Nephron (organoid): Measurements from ENCODE around the gene LY9.

Experiments
- H3K27ac Mint-ChIP-seq, 3 experiments: 2 replicates each; pipeline ENCODE4 v1.8.0; 2020; ENCODE audit warnings: mixed read lengths in 3 of 3, mild to moderate bottlenecking in 2 of 3, moderate library complexity in 1 of 3
- H3K27me3 Mint-ChIP-seq: 2 replicates; pipeline ENCODE4 v1.8.0; 2021; ENCODE audit warnings: low read depth, mild to moderate bottlenecking, moderate library complexity, mixed read lengths
- H3K36me3 Mint-ChIP-seq: 2 replicates; pipeline ENCODE4 v1.8.0; 2020; ENCODE audit warnings: low read depth, mixed read lengths
- H3K4me1 Mint-ChIP-seq: 2 replicates; pipeline ENCODE4 v1.8.0; 2020; ENCODE audit warnings: mixed read lengths
- H3K4me3 Mint-ChIP-seq, 3 experiments: 2 replicates each; pipeline ENCODE4 v1.8.0; 2020; ENCODE audit warnings: mild to moderate bottlenecking in 3 of 3, mixed read lengths in 3 of 3, moderate library complexity in 2 of 3
- H3K9me3 Mint-ChIP-seq: 2 replicates; pipeline ENCODE4 v1.8.0; 2020; ENCODE audit warnings: mixed read lengths
- CTCF ChIP-seq, 3 experiments: fragments of 200-600 bp; sonication (generic); IDR thresholded peaks; one replicate each; pipeline ENCODE4 v1.5.0; 2021; ENCODE audit warnings: antibody characterized with exemption in 3 of 3; ENCODE audit not compliant: unreplicated experiment in 3 of 3

Gene LY9

DNA sequence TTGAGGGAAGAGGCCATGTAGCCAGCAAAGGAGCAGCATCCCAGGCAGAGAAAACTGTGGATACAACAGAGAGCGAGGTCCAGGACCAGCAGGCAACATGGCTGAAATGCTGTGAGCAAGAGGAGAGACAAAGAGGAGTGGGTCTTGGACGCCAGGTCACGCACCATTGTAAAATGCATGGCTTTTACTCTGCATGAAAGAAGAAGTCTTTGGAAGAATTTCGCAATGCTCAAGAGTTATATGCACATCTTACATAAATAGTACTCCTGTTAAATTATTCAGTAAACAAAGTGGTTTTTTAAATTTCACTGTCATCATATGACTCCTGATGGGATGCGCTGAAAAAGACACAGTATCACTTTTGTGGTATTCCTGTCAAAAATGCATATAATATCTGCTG, 63.2 kb downstream of the LY9 start:
- no peak overlapping the region for H3K4me3 Mint-ChIP-seq
- H3K9me3 Mint-ChIP-seq: no peaks in the 10 kb centered on the region
- TF ChIP-seq CTCF (IDR thresholded peaks at IDR 0.05; ENCODE audit: unreplicated experiment in 3 of 3): no peak
- no peaks in the 10 kb centered on the region for H3K4me1 Mint-ChIP-seq
- H3K27me3 Mint-ChIP-seq: peaks cover 8% of the 10 kb centered on the region
- H3K27ac Mint-ChIP-seq: no peak overlapping the region
- H3K36me3 Mint-ChIP-seq: no peaks in the 10 kb centered on the region

DNA sequence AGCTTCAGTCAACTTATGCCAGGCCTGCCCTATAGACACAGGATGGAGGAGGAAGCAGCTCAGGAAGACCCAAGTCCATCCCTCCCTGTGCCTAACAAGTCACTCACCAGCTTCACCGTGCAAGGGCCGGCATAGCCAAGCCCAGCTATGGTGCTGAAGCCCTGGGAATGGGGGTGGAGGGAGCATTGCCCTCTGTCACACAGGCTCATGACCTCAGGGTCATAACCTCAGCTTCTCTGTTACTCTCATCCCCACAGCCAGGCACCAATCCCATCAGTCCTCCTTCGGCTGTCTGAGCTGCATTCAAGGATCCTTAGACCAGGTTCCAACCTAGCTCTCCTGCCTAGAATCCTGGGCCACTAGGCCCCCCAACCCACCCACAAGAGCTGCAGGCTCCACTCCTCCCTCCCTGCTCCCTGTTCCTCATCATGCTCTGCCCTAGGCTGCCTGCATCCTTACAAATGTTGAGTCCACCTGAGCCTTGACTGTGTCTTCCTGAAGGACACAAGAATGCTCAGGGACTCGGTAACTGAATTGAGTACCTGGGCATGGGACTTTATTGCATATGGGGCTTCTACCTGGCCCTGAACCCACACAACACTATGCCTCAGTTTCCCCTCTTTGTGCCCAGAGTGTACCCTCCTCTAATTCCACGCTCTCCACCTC, 65.0 kb downstream of the LY9 start:
- H3K4me1 Mint-ChIP-seq: no peaks in the 10 kb centered on the region
- H3K4me3 Mint-ChIP-seq: no peak overlapping the region
- no peak for TF ChIP-seq CTCF (IDR thresholded peaks at IDR 0.05; ENCODE audit: unreplicated experiment in 3 of 3)
- H3K36me3 Mint-ChIP-seq: no peaks in the 10 kb centered on the region
- no peak overlapping the region for H3K27ac Mint-ChIP-seq
- H3K27me3 Mint-ChIP-seq: peaks cover 8% of the 10 kb centered on the region
- H3K9me3 Mint-ChIP-seq: no peaks in the 10 kb centered on the region

DNA sequence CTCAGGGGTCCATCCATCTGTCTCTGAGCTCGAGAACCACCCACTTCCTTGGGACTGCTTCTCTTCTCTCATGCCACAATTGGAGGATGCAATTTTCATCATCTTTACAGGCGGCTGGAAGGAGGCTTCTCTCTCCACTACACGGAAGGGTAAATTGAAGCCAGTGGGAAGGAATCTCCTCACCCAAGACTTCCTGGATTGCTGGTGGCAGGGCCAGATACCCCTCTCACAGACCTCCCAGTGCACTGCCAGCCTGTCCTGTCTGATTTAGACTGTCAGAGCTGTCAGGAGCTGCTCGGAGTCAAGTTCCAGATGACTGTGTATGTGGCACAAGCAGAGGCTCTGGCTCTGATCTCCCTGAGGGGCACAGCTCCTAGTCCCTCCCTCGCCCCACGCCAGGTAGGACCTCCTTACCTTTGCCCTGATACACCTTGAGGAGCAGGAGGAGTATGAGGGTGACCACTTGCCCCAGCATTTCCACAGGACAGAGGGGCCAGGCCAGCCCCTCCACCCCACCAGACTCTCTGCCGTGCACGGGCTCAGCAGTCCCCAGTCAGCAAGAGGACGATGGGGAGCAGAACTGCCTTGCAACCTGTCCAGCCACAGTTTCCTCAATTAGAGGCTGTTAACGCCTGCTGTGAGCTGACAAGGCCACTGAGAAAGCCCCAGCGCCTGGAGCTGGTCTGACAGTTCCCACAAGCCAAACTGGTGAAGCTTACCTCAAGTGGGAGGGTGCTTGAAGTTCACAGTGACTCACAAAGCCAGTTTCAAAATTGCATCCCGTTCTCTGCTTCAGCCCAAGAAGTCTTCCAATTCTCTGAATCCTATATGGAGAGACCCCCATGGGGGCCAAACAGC, 66.5 kb downstream of the LY9 start, which contains the start of gene CD244:
TSS of gene CD244 (minus strand) at position 685 of the 858 bp plus-strand sequence. CDS start at position 475, 210 bp downstream.
- Mint-ChIP-seq H3K27me3 (peaks cover 8% of the 10 kb centered on the region), H3K36me3 (no peaks in the 10 kb centered on the region), H3K4me3 (no peak within 1 kb of the TSS), H3K27ac (no peak within 1 kb of the TSS), H3K9me3 (no peaks in the 10 kb centered on the region), H3K4me1 (no peaks in the 10 kb centered on the region)
- TF ChIP-seq CTCF (IDR thresholded peaks at IDR 0.05; ENCODE audit: unreplicated experiment in 3 of 3): no peak

GRCh38 chr1:160863061-160863773, 67.2 kb downstream of the LY9 start:
- Mint-ChIP-seq H3K9me3 (no peaks in the 10 kb centered on the region), H3K4me3 (no peak overlapping the region), H3K36me3 (no peaks in the 10 kb centered on the region), H3K4me1 (no peaks in the 10 kb centered on the region), H3K27ac (no peak overlapping the region), H3K27me3 (peaks cover 8% of the 10 kb centered on the region)
- TF ChIP-seq CTCF (IDR thresholded peaks at IDR 0.05; ENCODE audit: unreplicated experiment in 3 of 3): no peak

GRCh38 chr1:160863774-160864131, 67.8 kb downstream of the LY9 start:
- TF ChIP-seq CTCF (IDR thresholded peaks at IDR 0.05; ENCODE audit: unreplicated experiment in 3 of 3): no peak
- Mint-ChIP-seq H3K27ac (no peak overlapping the region), H3K4me3 (no peak overlapping the region), H3K27me3 (peaks cover 8% of the 10 kb centered on the region), H3K9me3 (no peaks in the 10 kb centered on the region), H3K36me3 (no peaks in the 10 kb centered on the region), H3K4me1 (no peaks in the 10 kb centered on the region)
